Pancreas (tissue), 10 donors: ENCODE measurements around the gene ASB8. TPM values are rescaled to one million over a fixed set of nuclear protein-coding genes. Genes with fewer than 3 reads are reported as not detected.
A peak's percentile ranks its signal among the peaks of the same experiment; 100 is the strongest.

ENCODE experiments used
- ATAC-seq, 4 donors: fragments of 200-7000 bp; cut with Tn5 transposase; one replicate each; pipeline versions ENCODE4 v1.8.0 to v1.9.1; 2020; ENCODE audit warnings: mild to moderate bottlenecking in 4 of 4, moderate library complexity in 4 of 4
- DNase-seq, 6 donors: peaks; one replicate each; pipeline ENCODE4 v3.0.0-alpha.2; 2020
- FAIRE-seq: peaks from 2 replicates; lab custom pipeline; 2012; peaks lifted over from hg19 to GRCh38; lab: Jason Lieb, UNC
- H3K27ac ChIP-seq, 4 donors: fragments of 200-600 bp; sonication (generic); 1 replicate in 3 of 4; 2 replicates in 1 of 4; pipeline versions ENCODE4 v1.5.0 to v1.8.0; 2020
- H3K27me3 ChIP-seq, 4 donors: fragments of 200-600 bp; one replicate each; pipeline ENCODE4 v1.8.0; 2021
- H3K36me3 ChIP-seq, 3 donors: fragments of 200-600 bp; sonication (generic) in 1 of 3; one replicate each; pipeline versions ENCODE4 v1.5.0 to v1.8.0; 2020 to 2021
- H3K4me1 ChIP-seq, 3 donors: fragments of 200-600 bp; one replicate each; pipeline ENCODE4 v1.8.0; 2021
- H3K4me3 ChIP-seq, 4 donors: fragments of 200-600 bp; sonication (generic) in 2 of 4; one replicate each; pipeline versions ENCODE4 v1.5.0 to v1.8.0; 2020 to 2021
- H3K9me3 ChIP-seq, 4 donors: fragments of 200-600 bp; one replicate each; pipeline ENCODE4 v1.8.0; 2021
- CTCF ChIP-seq, 4 donors: fragments of 200-600 bp; sonication (generic) in 3 of 4; IDR thresholded peaks; one replicate each; pipeline versions ENCODE4 v1.5.0 to v1.8.0; 2021; ENCODE audit warnings: antibody characterized with exemption in 4 of 4
- WGBS, 2 donors: extraction: QIAGEN DNeasy Blood & Tissue Kit; methylation state at CpG; one replicate each; pipeline ENCODE4 v1.1.7; 2013; 5-methylcytosine and 5-hydroxymethylcytosine counted together
- intact Hi-C, 3 donors: fragments of 100-400 bp; cut with DNase I; formaldehyde crosslinking; loops; one replicate each; pipeline versions ENCODE4 v1.11.1 to v1.14.2; 2022
- polyA plus RNA-seq, 2 donors: library from polyadenylated mRNA; stranded (reverse); fragments of 200-250 nt; gene quantifications; one replicate each; pipeline ENCODE4 v1.2.3, GENCODE V29; 2013
- total RNA-seq, 6 donors: library from RNA; stranded (reverse); fragmentation: NEBNext Ultra II Directional in 4 of 6; extraction: Animal tissue kit (Norgen Biotek cat#: 25700) in 4 of 6; gene quantifications; one replicate each; pipeline versions ENCODE4 v1.2.1 to v1.2.4, GENCODE V29; 2021 to 2023
- donor health status: healthy with polysubstance abuse.
- donor health status: DM: no; HTN: no; CAD: no; lungs with moderate emphysema.
- donor health status: DM: no; HTN: no; CAD: no.
- donor health status: control.
- donor health status: control.
- donor health status: Bipolar disorder and iron deficiency.
- donor health status: DM: yes; HTN: yes; CAD: no.
- donor health status: DM: no; HTN: no; CAD: no.
- donor health status: DM: no; HTN: no; CAD: no.
- donor health status: DM: yes; HTN: yes; CAD: no.

The ASB8 gene
- 10 to 100 TPM; 17.6 to 27.6 (median 20.7) TPM for total RNA-seq
- polyA plus RNA-seq, result 10 to 100 TPM in 1 of 2 donors, 1 to 10 TPM in 1; 8.1 to 17.0 TPM

- Histone ChIP-seq H3K9me3 (no peaks in the 10 kb centered on the region), H3K27me3 (no peaks in the 10 kb centered on the region), H3K4me3 (peak within 1 kb of the TSS; percentile 41 to 75 (median 57)), H3K4me1 (peaks cover 0 to 7% (median 6%) of the 10 kb centered on the region in 3 donors), H3K27ac (peak within 1 kb of the TSS; percentile 44 to 79 (median 62)), H3K36me3 (peaks cover 0 to 4% (median 0%) of the 10 kb centered on the region in 3 donors)
- ATAC-seq (peak; percentile 96 to 100 (median 99)), FAIRE-seq (no peak), DNase-seq (peak; percentile 97 to 100 (median 98))
- TF ChIP-seq CTCF (IDR thresholded peaks at IDR 0.05), result peak in 2 of 4 donors; percentile 9 to 38
- 1% methylated on average over 53 to 56 of the region's 56 CpGs for WGBS, 2 donors
- intact Hi-C loops, result no loop called here
Observed at GRCh38 chr12:48157018-48157888, at the start of gene ASB8. Gene ASB8, minus strand, starts transcription at chr12:48157515. Its CDS starts 4,019 bp downstream, at chr12:48153496.

DNA sequence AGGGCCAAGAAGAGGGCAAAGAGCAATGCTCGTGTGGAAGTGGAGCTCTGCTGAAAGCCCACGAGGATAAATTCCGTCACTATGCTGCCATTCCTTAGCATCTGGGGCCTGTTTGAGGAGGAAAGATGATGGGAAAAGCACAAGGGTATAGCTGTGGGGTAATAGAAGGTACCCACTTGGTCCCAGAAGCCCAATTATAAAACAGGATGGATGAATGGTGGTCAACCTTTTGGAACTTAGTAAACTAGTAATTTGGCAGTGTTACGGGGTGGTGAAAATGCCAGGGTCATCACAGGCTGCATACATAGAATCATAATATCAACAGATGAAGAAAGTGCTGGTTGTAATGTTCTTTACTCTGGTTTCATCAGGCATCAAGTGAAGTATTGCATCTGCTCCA, 45.9 kb upstream of the ASB8 start, which contains the start of gene OR10AD1:
Gene OR10AD1, minus strand, starts transcription at position 101 of the 400 bp plus-strand sequence. Its CDS starts 0 bp downstream, at position 101.
- H3K4me3 ChIP-seq, result no peak within 1 kb of the TSS
- TF ChIP-seq CTCF (IDR thresholded peaks at IDR 0.05), result no peak
- H3K27me3 ChIP-seq, result no peaks in the 10 kb centered on the region
- H3K9me3 ChIP-seq, result peaks cover 0 to 12% (median 0%) of the 10 kb centered on the region in 4 donors
- DNase-seq, result no peak
- ATAC-seq, result no peak
- intact Hi-C loops, result no loop called here
- no peak within 1 kb of the TSS for H3K27ac ChIP-seq
- FAIRE-seq, result no peak
- 82 to 84% methylated on average over 4 of the region's 4 CpGs for WGBS, 2 donors
- H3K4me1 ChIP-seq, result peaks cover 0 to 4% (median 0%) of the 10 kb centered on the region in 3 donors
- no peaks in the 10 kb centered on the region for H3K36me3 ChIP-seq

DNA sequence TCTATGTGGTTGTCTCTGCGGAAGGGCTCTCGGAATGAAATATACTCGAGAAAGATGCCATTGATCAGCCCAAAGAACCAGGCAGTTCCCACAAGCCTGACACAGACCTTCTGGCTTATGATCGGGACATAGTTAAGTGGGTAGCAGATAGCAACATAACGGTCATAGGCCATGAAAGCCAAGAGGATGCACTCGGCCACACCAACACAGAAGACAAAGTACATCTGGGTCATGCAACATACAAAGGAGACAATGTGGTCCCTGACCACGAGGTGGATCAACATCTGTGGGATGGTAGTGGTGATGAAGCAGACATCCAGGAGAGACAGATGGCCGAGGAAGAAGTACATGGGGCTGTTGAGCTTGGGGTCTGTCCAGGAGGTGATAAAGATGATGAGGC, 45.5 kb upstream of the ASB8 start:
- H3K36me3 ChIP-seq, result no peaks in the 10 kb centered on the region
- intact Hi-C loops, result no loop called here
- FAIRE-seq, result no peak

DNA sequence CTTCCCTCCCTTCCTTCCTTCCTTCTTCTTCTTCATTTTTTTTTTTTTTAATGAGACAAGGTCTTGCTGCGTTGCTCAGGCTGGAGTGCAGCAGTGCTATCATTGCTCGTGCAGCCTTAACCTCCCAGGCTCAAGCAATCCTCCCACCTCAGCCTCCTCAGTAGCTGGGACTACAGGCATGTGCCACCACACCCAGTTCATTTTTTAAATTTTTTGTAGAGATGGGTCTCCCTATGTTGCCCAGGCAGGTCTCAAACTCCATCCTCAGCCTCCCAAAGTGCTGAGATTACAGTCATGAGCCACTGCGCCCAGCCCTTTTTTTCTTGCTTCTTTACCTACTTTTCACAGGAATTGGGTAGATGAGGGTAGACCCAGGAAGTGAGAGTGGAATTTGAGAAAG, 44.2 kb upstream of the ASB8 start:
- Histone ChIP-seq H3K9me3 (peaks cover 0 to 12% (median 0%) of the 10 kb centered on the region in 4 donors), H3K27me3 (no peaks in the 10 kb centered on the region), H3K4me1 (peaks cover 0 to 9% (median 0%) of the 10 kb centered on the region in 3 donors), H3K27ac (no peak overlapping the region), H3K36me3 (no peaks in the 10 kb centered on the region), H3K4me3 (no peak overlapping the region)
- no peak for FAIRE-seq
- ATAC-seq, result no peak
- 92 to 98% methylated on average over 3 of the region's 3 CpGs for WGBS, 2 donors
- intact Hi-C loops, result no loop called here
- TF ChIP-seq CTCF (IDR thresholded peaks at IDR 0.05), result no peak
- no peak for DNase-seq

More for the DNA sequence above, 45.5 kb upstream of the ASB8 start:
- DNase-seq, result no peak
- peaks cover 0 to 12% (median 0%) of the 10 kb centered on the region in 4 donors for H3K9me3 ChIP-seq
- peaks cover 0 to 4% (median 0%) of the 10 kb centered on the region in 3 donors for H3K4me1 ChIP-seq
- H3K4me3 ChIP-seq, result no peak overlapping the region
- no peak for ATAC-seq
- no peaks in the 10 kb centered on the region for H3K27me3 ChIP-seq
- WGBS, 2 donors, result 91 to 92% methylated on average over 8 of the region's 8 CpGs
- no peak for TF ChIP-seq CTCF (IDR thresholded peaks at IDR 0.05)
- no peak overlapping the region for H3K27ac ChIP-seq
